Brain microvascular endothelial cell (primary cell): ENCODE measurements around the gene PFKFB3.

Experiments used
- DNase-seq: peaks from one replicate; pipeline ENCODE4 v3.0.0-alpha.2; 2020
- H3K27ac ChIP-seq: fragments of 250-450 bp; sonication (Bioruptor Pico); 2 replicates; pipeline ENCODE4 v1.5.1; 2020; ENCODE audit warnings: mild to moderate bottlenecking, moderate library complexity
- H3K27me3 ChIP-seq: fragments of 250-450 bp; sonication (Bioruptor Pico); replicated peaks from 2 replicates; pipeline ENCODE4 v1.5.1; 2020; ENCODE audit warnings: mild to moderate bottlenecking
- H3K36me3 ChIP-seq: fragments of 250-450 bp; sonication (Bioruptor Pico); replicated peaks from 2 replicates; pipeline ENCODE4 v1.5.1; 2020; ENCODE audit warnings: mild to moderate bottlenecking
- H3K4me3 ChIP-seq: 2 replicates; pipeline ENCODE4 v1.5.1; 2011; ENCODE audit warnings: low read depth, mild to moderate bottlenecking, control low read depth, low read length, moderate library complexity
- in situ Hi-C: cut with HindIII; loops from 2 replicates; pipeline ENCODE4 v1.10.0; 2017; ENCODE audit warnings: low sequenced_read_pairs, low pct_ligation_motif_present
- TF ChIP-seq, protein P1 (sequence below): IDR thresholded peaks from 2 replicates; pipeline ENCODE4 v1.5.1; 2011; ENCODE audit warnings: low read depth, mild to moderate bottlenecking, moderate library complexity, low read length, control low read depth, inconsistent platforms; ENCODE audit errors: missing control alignments

The PFKFB3 gene

DNA sequence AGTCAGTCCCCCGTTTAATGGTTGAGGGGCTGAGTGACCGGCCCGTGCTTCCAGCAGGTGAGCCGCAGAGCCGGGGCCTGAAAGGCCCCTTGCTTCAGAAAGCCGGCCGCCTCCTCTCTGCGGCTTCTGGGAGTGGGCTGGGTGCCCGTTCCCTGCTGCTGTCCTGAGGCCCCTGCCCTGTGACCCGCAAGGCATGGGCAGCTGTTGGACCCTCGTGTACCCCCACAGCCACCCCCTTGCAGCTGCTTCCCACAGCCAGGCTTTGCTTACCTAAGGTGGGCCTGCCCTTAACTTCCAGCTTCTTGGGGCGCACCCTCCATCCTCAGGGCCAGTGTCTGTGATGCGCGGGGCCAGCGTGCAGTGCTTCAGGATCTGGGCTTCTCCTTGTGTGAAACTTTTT lies 26.6 kb downstream of the PFKFB3 start:
- no peaks in the 10 kb centered on the region for H3K27me3 ChIP-seq
- TF ChIP-seq, protein P1, sequence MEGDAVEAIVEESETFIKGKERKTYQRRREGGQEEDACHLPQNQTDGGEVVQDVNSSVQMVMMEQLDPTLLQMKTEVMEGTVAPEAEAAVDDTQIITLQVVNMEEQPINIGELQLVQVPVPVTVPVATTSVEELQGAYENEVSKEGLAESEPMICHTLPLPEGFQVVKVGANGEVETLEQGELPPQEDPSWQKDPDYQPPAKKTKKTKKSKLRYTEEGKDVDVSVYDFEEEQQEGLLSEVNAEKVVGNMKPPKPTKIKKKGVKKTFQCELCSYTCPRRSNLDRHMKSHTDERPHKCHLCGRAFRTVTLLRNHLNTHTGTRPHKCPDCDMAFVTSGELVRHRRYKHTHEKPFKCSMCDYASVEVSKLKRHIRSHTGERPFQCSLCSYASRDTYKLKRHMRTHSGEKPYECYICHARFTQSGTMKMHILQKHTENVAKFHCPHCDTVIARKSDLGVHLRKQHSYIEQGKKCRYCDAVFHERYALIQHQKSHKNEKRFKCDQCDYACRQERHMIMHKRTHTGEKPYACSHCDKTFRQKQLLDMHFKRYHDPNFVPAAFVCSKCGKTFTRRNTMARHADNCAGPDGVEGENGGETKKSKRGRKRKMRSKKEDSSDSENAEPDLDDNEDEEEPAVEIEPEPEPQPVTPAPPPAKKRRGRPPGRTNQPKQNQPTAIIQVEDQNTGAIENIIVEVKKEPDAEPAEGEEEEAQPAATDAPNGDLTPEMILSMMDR: no peak
- H3K27ac ChIP-seq: no peak overlapping the region
- peaks cover 68% of the 10 kb centered on the region for H3K36me3 ChIP-seq
- in situ Hi-C loops: no loop called here
- no peak overlapping the region for H3K4me3 ChIP-seq
- DNase-seq: no peak

DNA sequence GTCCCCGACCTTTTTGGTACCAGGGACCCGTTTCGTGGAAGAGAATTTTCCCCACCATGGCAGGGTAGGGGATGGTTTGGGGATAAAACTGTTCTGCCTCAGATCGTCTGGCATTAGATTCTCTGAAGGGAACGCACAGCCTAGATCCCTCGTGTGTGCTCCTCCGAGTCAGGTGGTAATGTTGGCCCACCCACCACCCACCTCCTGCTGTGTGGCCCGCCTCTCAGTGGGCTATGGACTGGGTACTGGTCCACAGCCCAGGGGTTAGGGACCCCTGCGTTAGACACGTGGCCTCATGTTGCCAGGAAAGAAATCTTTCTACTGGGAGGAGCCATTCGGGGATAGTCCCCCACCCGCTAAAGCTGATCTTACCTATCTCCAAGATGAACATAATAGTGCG lies 27.0 kb downstream of the PFKFB3 start:
- Histone ChIP-seq H3K27me3 (no peaks in the 10 kb centered on the region), H3K27ac (no peak overlapping the region), H3K4me3 (no peak overlapping the region), H3K36me3 (peaks cover 65% of the 10 kb centered on the region)
- no peak for DNase-seq
- TF ChIP-seq, protein P1: no peak
- in situ Hi-C loops: no loop called here

DNA sequence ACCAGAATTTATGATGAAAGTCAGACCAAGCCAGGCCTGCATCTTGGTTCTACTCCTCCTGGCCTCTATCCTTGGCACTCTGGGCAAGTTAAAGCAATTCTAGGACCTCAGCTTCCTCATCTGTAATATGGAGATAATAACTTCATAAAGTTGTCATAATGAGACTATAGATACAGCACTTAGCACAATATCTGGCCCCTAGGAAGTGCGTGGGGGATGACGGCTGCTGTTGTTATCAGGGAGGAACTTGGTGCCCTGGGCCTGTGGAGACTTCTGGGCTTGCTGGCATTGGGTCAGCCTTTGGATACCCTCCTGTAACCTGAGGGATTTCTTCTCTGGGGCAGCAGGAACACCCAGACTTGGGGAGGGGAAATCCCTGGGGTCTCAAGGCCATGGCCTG lies 27.6 kb downstream of the PFKFB3 start:
- DNase-seq: no peak
- in situ Hi-C loops: no loop called here
- TF ChIP-seq, protein P1: no peak
- Histone ChIP-seq H3K36me3 (peaks cover 61% of the 10 kb centered on the region), H3K4me3 (no peak overlapping the region), H3K27ac (no peak overlapping the region), H3K27me3 (no peaks in the 10 kb centered on the region)

DNA sequence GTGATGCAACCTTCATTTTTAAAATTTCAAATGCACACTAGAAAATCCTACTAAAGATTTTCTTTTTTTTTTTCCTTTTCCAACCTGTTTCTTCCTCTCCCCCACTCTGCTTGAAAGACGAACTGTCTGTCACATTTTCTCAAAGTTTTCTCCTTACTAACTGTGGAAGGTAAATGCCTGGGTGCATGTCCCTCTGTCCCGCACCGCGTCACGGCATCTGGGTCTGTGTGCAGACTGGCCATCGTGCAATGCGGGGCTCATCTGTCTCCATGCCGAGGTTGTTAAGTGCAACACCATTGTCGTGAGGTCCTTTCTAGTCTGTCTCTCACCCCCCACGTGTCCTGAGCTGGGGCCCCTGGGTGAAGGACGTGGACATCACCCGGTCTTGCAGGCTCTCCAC lies 28.4 kb downstream of the PFKFB3 start:
- Histone ChIP-seq H3K36me3 (peaks cover 54% of the 10 kb centered on the region), H3K27ac (no peak overlapping the region), H3K27me3 (no peaks in the 10 kb centered on the region), H3K4me3 (no peak overlapping the region)
- TF ChIP-seq, protein P1: no peak
- DNase-seq: no peak
- in situ Hi-C loops: no loop called here

DNA sequence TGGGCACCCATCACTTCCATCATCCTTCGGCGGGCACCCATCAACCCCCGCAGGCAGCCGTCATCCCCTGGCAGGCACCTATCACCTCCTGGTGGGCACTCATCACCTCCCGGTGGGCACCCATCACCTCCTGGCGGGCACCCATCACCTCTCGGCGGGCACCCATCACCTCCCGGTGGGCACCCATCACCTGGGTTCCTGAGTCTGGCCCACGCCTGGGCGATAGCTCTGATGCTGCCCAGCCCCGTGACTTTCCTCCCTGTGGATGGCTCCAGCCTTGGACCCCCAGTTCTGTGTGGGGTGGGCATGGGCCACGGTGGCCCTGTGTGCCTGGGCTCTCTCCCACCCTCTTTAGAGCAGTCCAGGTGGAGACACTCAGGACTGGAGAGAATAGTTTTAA lies 29.0 kb downstream of the PFKFB3 start:
- in situ Hi-C loops: no loop called here
- Histone ChIP-seq H3K27me3 (no peaks in the 10 kb centered on the region), H3K4me3 (no peak overlapping the region), H3K27ac (no peak overlapping the region), H3K36me3 (peaks cover 48% of the 10 kb centered on the region)
- TF ChIP-seq, protein P1: no peak
- DNase-seq: no peak

DNA sequence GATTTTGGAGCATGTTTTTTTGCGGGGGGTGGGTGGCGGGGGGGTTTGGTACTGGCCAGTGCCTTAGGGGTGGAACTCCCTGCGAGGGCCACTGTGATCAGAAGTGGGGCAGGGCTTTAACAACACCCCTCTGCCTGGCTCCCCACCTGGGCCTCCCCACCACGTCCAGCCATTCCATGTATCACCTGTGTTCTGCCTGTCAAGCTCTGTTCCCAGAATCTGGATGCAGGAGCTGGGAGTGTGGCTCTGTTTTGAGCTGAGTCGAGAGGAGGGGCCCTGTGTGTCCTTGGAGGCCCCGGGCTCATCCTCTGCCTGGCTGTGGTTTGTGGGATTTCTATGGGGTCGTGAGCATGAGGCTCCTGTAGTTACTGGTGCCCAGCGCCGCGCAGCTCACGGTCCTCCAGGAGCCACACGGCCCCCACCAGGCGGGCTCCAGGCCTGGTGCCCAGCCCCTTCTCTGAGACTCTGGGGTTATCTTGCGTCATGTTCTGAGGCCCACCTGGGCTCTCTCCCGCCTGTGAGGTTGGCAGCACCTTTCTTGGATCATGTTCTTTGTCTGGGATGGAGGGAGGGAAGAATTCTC lies 29.6 kb downstream of the PFKFB3 start:
- Histone ChIP-seq H3K27ac (no peak overlapping the region), H3K36me3 (peaks cover 45% of the 10 kb centered on the region), H3K4me3 (no peak overlapping the region), H3K27me3 (no peaks in the 10 kb centered on the region)
- in situ Hi-C loops: no loop called here
- no peak for DNase-seq
- TF ChIP-seq, protein P1: no peak
